Mesendoderm (in vitro differentiated cells): Measurements from ENCODE around the gene DENND4A.

Experiments
- DNase-seq: peaks from one replicate; pipeline ENCODE4 v3.0.0; 2013
- H2AK5ac ChIP-seq: 2 replicates; pipeline ENCODE4 v1.6.1; 2013; ENCODE audit warnings: low read length, inconsistent platforms
- H2BK120ac ChIP-seq: 2 replicates; pipeline ENCODE4 v1.6.1; 2013; ENCODE audit warnings: low read depth, mild to moderate bottlenecking, low read length, moderate library complexity, mixed read lengths
- H2BK15ac ChIP-seq: replicated peaks from 2 replicates; pipeline ENCODE4 v1.6.1; 2013; ENCODE audit warnings: low read depth, mild to moderate bottlenecking, moderate library complexity
- H2BK5ac ChIP-seq: 2 replicates; pipeline ENCODE4 v1.6.1; 2013; ENCODE audit warnings: low read length, inconsistent platforms
- H3K18ac ChIP-seq: 2 replicates; pipeline ENCODE4 v1.6.1; 2013; ENCODE audit warnings: mild to moderate bottlenecking, low read length, mixed read lengths
- H3K23ac ChIP-seq: one replicate; pipeline ENCODE4 v1.6.1; 2013; ENCODE audit warnings: low read length
- H3K27ac ChIP-seq: 2 replicates; pipeline ENCODE4 v1.5.1; 2013; ENCODE audit warnings: low read depth, mild to moderate bottlenecking, inconsistent platforms, low read length, moderate library complexity
- H3K27me3 ChIP-seq: 2 replicates; pipeline ENCODE4 v1.6.1; 2013; ENCODE audit warnings: low read length, control low read depth, mild to moderate bottlenecking, inconsistent platforms; ENCODE audit not compliant: insufficient read depth, poor library complexity
- H3K36me3 ChIP-seq: 2 replicates; pipeline ENCODE4 v1.6.1; 2013; ENCODE audit warnings: low read length, inconsistent platforms; ENCODE audit not compliant: control insufficient read depth, insufficient read depth
- H3K4ac ChIP-seq: one replicate; pipeline ENCODE4 v1.6.1; 2013; ENCODE audit warnings: low read depth, mild to moderate bottlenecking, low read length, moderate library complexity
- H3K4me1 ChIP-seq: 2 replicates; pipeline ENCODE4 v1.6.1; 2013; ENCODE audit warnings: low read depth, low read length, inconsistent platforms; ENCODE audit not compliant: control insufficient read depth
- H3K4me2 ChIP-seq: 2 replicates; pipeline ENCODE4 v1.6.1; 2013; ENCODE audit warnings: low read length
- H3K4me3 ChIP-seq: 2 replicates; pipeline ENCODE4 v1.5.1; 2013; ENCODE audit warnings: mild to moderate bottlenecking, low read length
- H3K56ac ChIP-seq: one replicate; pipeline ENCODE4 v1.6.1; 2013; ENCODE audit warnings: low read length
- H3K79me1 ChIP-seq: 2 replicates; pipeline ENCODE4 v1.6.1; 2013; ENCODE audit warnings: low read length, inconsistent platforms
- H3K79me2 ChIP-seq: 2 replicates; pipeline ENCODE4 v1.6.1; 2013; ENCODE audit warnings: mild to moderate bottlenecking, low read length; ENCODE audit not compliant: control insufficient read depth, insufficient read depth
- H3K9ac ChIP-seq: 2 replicates; pipeline ENCODE4 v1.6.1; 2013; ENCODE audit warnings: low read length, inconsistent platforms
- H4K5ac ChIP-seq: one replicate; pipeline ENCODE4 v1.6.1; 2013; ENCODE audit warnings: low read length
- H4K8ac ChIP-seq: one replicate; pipeline ENCODE4 v1.6.1; 2013; ENCODE audit warnings: low read depth, mild to moderate bottlenecking, control low read depth, low read length, moderate library complexity
- WGBS: extraction: QIAGEN DNeasy Blood & Tissue Kit; methylation state at CpG from one replicate; pipeline ENCODE4 v1.1.7; 2013; ENCODE audit warnings: low lambda C conversion rate, missing lambda C conversion rate; ENCODE audit not compliant: insufficient coverage; ENCODE audit errors: extremely low coverage; 5-methylcytosine and 5-hydroxymethylcytosine counted together

Gene DENND4A

GRCh38 chr15:65762914-65763787 lies 28.9 kb downstream of the DENND4A start:
- Histone ChIP-seq H3K27ac (no peak overlapping the region), H3K79me1 (no peaks in the 10 kb centered on the region), H3K18ac (no peak overlapping the region), H2BK120ac (no peak overlapping the region), H2BK5ac (no peak overlapping the region), H2AK5ac (no peak overlapping the region), H4K8ac (no peak overlapping the region), H3K4me3 (no peak overlapping the region), H3K4me2 (no peak overlapping the region), H3K4me1 (no peaks in the 10 kb centered on the region), H3K56ac (no peak overlapping the region), H3K27me3 (no peaks in the 10 kb centered on the region), H3K9ac (no peak overlapping the region), H3K4ac (no peak overlapping the region), H3K79me2 (no peaks in the 10 kb centered on the region), H2BK15ac (no peak overlapping the region), H4K5ac (no peak overlapping the region), H3K36me3 (no peaks in the 10 kb centered on the region), H3K23ac (no peak overlapping the region)
- WGBS = no CpG with 5 or more reads among the region's 5 CpGs
- no peak for DNase-seq

GRCh38 chr15:65762399-65762798 lies 29.7 kb downstream of the DENND4A start:
- Histone ChIP-seq H3K9ac (no peak overlapping the region), H3K18ac (no peak overlapping the region), H3K4me2 (no peak overlapping the region), H2AK5ac (no peak overlapping the region), H3K4ac (no peak overlapping the region), H3K4me1 (no peaks in the 10 kb centered on the region), H3K4me3 (no peak overlapping the region), H2BK120ac (no peak overlapping the region), H4K5ac (no peak overlapping the region), H3K27me3 (no peaks in the 10 kb centered on the region), H3K36me3 (no peaks in the 10 kb centered on the region), H2BK15ac (no peak overlapping the region), H3K27ac (no peak overlapping the region), H3K56ac (no peak overlapping the region), H3K79me2 (no peaks in the 10 kb centered on the region), H3K23ac (no peak overlapping the region), H3K79me1 (no peaks in the 10 kb centered on the region), H2BK5ac (no peak overlapping the region), H4K8ac (no peak overlapping the region)
- WGBS = no CpG with 5 or more reads among the region's 3 CpGs
- DNase-seq = no peak

- Histone ChIP-seq H3K23ac (no peak overlapping the region), H4K8ac (no peak overlapping the region), H4K5ac (no peak overlapping the region), H2BK15ac (no peak overlapping the region), H3K4me2 (no peak overlapping the region), H3K27ac (no peak overlapping the region), H3K79me1 (no peaks in the 10 kb centered on the region), H3K4me1 (no peaks in the 10 kb centered on the region), H3K4ac (no peak overlapping the region), H3K56ac (no peak overlapping the region), H3K27me3 (no peaks in the 10 kb centered on the region), H2BK120ac (no peak overlapping the region), H3K4me3 (no peak overlapping the region), H3K79me2 (no peaks in the 10 kb centered on the region), H3K18ac (no peak overlapping the region), H3K9ac (no peak overlapping the region), H3K36me3 (no peaks in the 10 kb centered on the region), H2AK5ac (no peak overlapping the region), H2BK5ac (no peak overlapping the region)
- DNase-seq = no peak
- no CpG with 5 or more reads among the region's 2 CpGs for WGBS
Measured at GRCh38 chr15:65761210-65761926, 30.7 kb downstream of the DENND4A start.

GRCh38 chr15:65759441-65759840 lies 32.7 kb downstream of the DENND4A start:
- Histone ChIP-seq H3K79me2 (no peaks in the 10 kb centered on the region), H3K79me1 (no peaks in the 10 kb centered on the region), H2AK5ac (no peak overlapping the region), H2BK5ac (no peak overlapping the region), H3K4me3 (no peak overlapping the region), H3K23ac (no peak overlapping the region), H3K27ac (no peak overlapping the region), H4K8ac (no peak overlapping the region), H3K27me3 (no peaks in the 10 kb centered on the region), H3K36me3 (no peaks in the 10 kb centered on the region), H3K4ac (no peak overlapping the region), H3K9ac (no peak overlapping the region), H3K56ac (no peak overlapping the region), H2BK120ac (no peak overlapping the region), H3K18ac (no peak overlapping the region), H3K4me2 (no peak overlapping the region), H4K5ac (no peak overlapping the region), H3K4me1 (no peaks in the 10 kb centered on the region), H2BK15ac (no peak overlapping the region)
- DNase-seq = no peak
- no CpG with 5 or more reads among the region's 5 CpGs for WGBS

GRCh38 chr15:65758242-65758641 lies 33.9 kb downstream of the DENND4A start:
- Histone ChIP-seq H2BK15ac (no peak overlapping the region), H2AK5ac (no peak overlapping the region), H4K8ac (no peak overlapping the region), H3K36me3 (no peaks in the 10 kb centered on the region), H3K4ac (no peak overlapping the region), H3K4me3 (no peak overlapping the region), H3K79me2 (no peaks in the 10 kb centered on the region), H3K56ac (no peak overlapping the region), H3K4me1 (no peaks in the 10 kb centered on the region), H2BK5ac (no peak overlapping the region), H3K4me2 (no peak overlapping the region), H3K79me1 (no peaks in the 10 kb centered on the region), H3K27ac (no peak overlapping the region), H3K23ac (no peak overlapping the region), H3K18ac (no peak overlapping the region), H3K27me3 (no peaks in the 10 kb centered on the region), H2BK120ac (no peak overlapping the region), H3K9ac (no peak overlapping the region), H4K5ac (no peak overlapping the region)
- WGBS = no CpG with 5 or more reads among the region's 5 CpGs
- DNase-seq = no peak
